Ovary (tissue), 3 donors: ENCODE results near the gene HHAT.

Source experiments
- CTCF ChIP-seq, 3 donors: fragments of 450-650 bp in 2 of 3; fragments of 200-600 bp in 1 of 3; IDR thresholded peaks; one replicate each; pipeline versions ENCODE4 v1.5.1 to v1.8.0; 2016 to 2022; ENCODE audit warnings: antibody characterized with exemption in 3 of 3, mild to moderate bottlenecking in 1 of 3
- EP300 ChIP-seq: sonication (generic); formaldehyde crosslinking; IDR thresholded peaks from one replicate; pipeline ENCODE4 v1.6.1; 2017; ENCODE audit warnings: antibody characterized with exemption
- POLR2A ChIP-seq: fragments of 450-650 bp; IDR thresholded peaks from one replicate; pipeline ENCODE4 v1.6.1; 2017; ENCODE audit warnings: antibody characterized with exemption, mild to moderate bottlenecking, moderate library complexity
- donor health status: DM: no; HTN: no; CAD: no.

- no peak for TF ChIP-seq CTCF (IDR thresholded peaks at IDR 0.05)
- no peak for TF ChIP-seq POLR2A
- no peak for TF ChIP-seq EP300
Observed at GRCh38 chr1:210335001-210335400, 6.3 kb downstream of the HHAT start.
